ENCODE data around the gene PRUNE1.

Gene PRUNE1

DNA sequence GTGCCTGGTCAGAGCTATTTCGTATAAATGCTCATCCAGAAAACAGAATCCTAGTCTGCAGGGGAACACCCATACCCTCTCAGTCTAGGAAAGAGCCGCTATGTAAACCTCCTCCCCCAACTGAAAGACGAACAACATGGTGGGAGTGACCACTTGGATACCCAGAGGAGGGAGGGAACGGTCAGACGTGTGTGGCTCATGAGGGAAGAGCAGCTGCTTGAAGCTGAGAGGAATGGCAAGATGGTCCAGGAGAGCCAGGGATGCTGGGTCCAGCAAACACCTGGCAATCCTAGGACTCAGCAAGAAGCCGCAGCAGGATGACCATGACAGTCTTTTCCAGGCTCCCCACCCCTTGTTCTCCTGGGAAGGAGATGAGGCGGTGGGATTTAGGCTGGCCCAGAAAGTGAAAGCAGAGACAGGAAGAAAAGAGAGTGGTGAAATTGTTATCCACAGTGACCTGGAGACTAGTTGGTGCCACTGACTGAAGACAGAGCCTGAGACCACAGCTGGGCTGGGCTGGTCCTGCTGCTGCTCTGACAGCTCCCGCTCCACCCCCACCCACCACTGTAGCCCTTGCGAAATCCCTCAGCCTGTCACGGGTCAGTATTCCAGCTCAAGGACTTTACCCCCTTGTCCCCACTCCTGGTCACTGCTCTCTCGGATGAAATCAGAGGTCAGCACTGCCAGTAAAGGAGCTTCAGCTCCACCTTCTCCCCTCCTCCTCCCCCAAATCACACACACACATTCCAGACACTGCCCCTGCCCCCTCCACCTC lies 37.3 kb upstream of the PRUNE1 start:
- Histone ChIP-seq H3K36me3 (ENCODE audit: insufficient read depth, low read depth, low read length) (peaks cover 30% of the 10 kb centered on the region), H3K4me1 (ENCODE audit: insufficient read depth, low read length) (peaks cover 23% of the 10 kb centered on the region), H3K9ac (ENCODE audit: low read depth, low read length) (peak overlapping the region; percentile 94), H3K4me3 (ENCODE audit: low read length) (peak overlapping the region; percentile 97), H3K27me3 (ENCODE audit: insufficient read depth, low read length) (no peaks in the 10 kb centered on the region; the same call in 1 of the 2 replicates), H3K27ac (ENCODE audit: low read length) (peak overlapping the region; percentile 72), H3K9me3 (ENCODE audit: insufficient read depth, low read depth, low read length) (no peaks in the 10 kb centered on the region)

DNA sequence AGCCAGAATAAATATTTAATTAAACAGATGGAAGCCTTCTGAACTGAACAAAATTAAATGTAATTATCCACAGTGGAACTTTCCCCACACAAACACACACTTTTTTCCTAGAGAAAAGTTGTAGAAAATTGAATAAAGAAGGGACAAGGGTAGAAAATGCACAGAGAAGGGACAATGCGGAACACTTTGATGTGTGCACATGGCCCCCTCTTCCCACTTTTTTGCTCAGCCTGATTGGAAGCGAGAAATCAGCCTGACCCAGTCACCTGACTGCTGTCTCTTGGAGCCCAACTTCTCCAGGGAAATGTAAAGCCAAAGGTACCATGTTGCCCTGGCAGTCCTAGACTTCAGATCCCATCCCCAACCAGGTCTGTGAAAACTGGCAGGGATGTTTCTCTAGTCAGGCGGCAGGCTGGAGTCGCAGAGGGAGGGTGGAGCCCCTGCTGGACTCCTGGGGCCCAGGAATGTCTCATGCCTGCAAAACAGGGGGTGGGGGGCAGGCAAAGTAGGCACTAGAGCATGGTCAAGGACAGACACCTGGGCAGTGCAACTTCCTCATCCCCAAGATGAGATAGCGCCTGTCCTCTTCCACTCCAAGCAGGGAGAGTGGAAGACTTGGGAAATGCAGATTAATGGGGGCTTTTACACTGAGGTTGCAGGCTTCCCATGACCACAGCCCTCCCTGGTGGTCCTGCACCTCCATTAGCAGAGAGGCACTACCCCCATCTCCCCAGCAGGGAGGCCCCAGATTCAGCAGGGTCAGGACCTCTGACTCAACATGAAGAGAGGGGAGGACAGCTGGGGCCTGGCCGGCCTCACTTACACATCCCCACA lies 36.4 kb upstream of the PRUNE1 start:
- peaks cover 22% of the 10 kb centered on the region for H3K36me3 ChIP-seq (ENCODE audit: insufficient read depth, low read depth, low read length)
- peak overlapping the region; percentile 43 for H3K27ac ChIP-seq (ENCODE audit: low read length)
- H3K4me3 ChIP-seq (ENCODE audit: low read length), result peak overlapping the region; percentile 97
- H3K9me3 ChIP-seq (ENCODE audit: insufficient read depth, low read depth, low read length), result no peaks in the 10 kb centered on the region
- peaks cover 30% of the 10 kb centered on the region for H3K4me1 ChIP-seq (ENCODE audit: insufficient read depth, low read length)
- H3K9ac ChIP-seq (ENCODE audit: low read depth, low read length), result peak overlapping the region; percentile 94
- H3K27me3 ChIP-seq (ENCODE audit: insufficient read depth, low read length), result no peaks in the 10 kb centered on the region; the same call in 1 of the 2 replicates

DNA sequence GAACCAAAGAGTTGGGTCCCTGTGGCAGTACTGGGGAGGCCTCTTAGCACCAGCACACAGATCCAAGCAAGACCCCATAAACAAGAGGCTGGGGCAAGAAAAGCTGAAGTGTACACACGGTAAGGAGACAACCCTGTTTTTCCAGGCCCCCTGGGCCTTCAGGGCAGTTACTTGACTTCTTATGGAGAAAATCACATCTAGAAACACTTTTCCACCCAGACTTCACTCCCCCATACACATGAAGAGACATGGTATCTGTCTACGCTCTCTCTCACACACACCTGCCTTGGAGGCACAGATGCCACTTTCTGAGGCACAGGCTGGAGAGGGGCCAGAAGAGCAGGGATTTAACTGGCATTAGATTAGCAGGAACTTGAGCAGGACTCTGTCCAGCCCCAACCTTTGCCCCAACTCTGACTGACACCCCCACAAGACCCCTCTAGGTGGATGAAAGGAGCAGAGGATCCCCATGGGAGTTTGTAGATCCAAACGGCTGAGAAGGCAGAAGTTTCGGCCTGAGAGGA lies 35.8 kb upstream of the PRUNE1 start:
- H3K27me3 ChIP-seq (ENCODE audit: insufficient read depth, low read length), result no peaks in the 10 kb centered on the region; the same call in 1 of the 2 replicates
- peak overlapping the region; percentile 97 for H3K4me3 ChIP-seq (ENCODE audit: low read length)
- H3K36me3 ChIP-seq (ENCODE audit: insufficient read depth, low read depth, low read length), result peaks cover 16% of the 10 kb centered on the region
- H3K27ac ChIP-seq (ENCODE audit: low read length), result peak overlapping the region; percentile 43
- H3K9ac ChIP-seq (ENCODE audit: low read depth, low read length), result peak overlapping the region; percentile 94; the same call in 1 of the 2 replicates
- H3K9me3 ChIP-seq (ENCODE audit: insufficient read depth, low read depth, low read length), result no peaks in the 10 kb centered on the region
- H3K4me1 ChIP-seq (ENCODE audit: insufficient read depth, low read length), result peaks cover 37% of the 10 kb centered on the region

DNA sequence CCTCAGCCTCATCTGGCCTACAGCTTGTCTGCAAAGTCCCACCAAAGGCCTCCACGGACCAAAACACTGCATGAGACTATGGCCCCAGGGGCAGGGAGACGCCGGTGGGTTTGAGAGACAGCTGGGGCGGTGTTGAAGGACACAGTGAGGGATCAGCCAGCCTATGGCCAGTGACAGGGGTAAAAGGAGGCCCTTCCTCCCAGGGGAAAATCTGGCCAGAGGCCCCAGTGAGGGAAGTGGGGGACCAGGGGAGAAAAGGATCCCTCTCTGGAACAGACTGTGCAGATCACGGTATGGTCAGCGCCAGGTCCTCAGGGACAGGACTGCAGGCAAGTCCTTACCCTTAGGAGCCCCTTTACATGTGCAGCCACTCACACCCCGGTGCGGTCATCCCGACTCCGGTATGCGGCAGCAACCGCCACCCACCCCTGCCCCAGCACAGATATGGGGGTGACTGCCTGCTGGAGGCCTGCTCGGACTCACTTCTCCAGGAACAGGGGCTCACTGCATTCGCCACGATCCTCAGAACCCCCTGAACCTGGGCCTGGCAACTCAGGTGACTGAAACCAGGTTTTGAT lies 34.9 kb upstream of the PRUNE1 start:
- Histone ChIP-seq H3K27me3 (ENCODE audit: insufficient read depth, low read length) (no peaks in the 10 kb centered on the region; the same call in 1 of the 2 replicates), H3K27ac (ENCODE audit: low read length) (no peak overlapping the region), H3K9ac (ENCODE audit: low read depth, low read length) (peak overlapping the region; percentile 94), H3K36me3 (ENCODE audit: insufficient read depth, low read depth, low read length) (peaks cover 7% of the 10 kb centered on the region), H3K4me3 (ENCODE audit: low read length) (peak overlapping the region; percentile 97), H3K9me3 (ENCODE audit: insufficient read depth, low read depth, low read length) (no peaks in the 10 kb centered on the region), H3K4me1 (ENCODE audit: insufficient read depth, low read length) (peaks cover 39% of the 10 kb centered on the region)

DNA sequence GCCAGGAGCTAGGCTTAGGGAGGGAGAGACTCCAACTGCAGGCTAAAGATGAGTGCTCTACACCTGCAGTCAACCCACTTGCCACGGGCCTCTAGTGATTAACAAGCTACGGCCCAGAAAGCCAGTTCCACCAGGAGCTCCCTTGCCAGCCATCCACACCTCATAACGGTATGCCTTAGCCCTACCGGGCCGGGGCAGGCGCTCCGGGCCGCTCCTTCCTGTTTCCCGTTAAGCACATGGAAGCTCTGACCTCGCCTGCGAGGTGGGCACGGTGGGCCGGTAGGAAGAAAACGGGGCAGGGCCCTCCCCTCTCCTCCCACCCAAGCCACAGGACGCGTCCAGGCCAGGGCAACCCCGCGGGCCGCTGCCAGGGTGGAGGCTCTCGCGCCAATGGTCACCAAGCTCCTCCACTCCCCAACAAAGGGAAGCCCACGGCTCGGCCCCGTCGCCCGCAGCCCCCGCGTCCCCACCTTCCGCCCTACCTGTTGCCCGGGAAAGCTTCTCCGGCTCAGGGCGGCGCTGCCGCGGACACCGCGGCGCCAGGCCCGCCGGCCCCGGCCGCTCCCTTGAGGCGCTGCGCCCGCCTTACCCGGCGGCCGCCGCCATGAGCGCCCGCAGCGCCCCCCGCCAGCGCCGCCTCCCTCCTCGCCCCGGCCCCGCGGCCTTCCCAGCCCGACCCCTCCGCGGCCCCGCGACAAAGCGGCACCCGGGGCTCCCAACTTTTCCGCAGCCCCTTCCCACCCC lies 34.2 kb upstream of the PRUNE1 start:
- Histone ChIP-seq H3K4me3 (ENCODE audit: low read length) (peak overlapping the region; percentile 97), H3K9me3 (ENCODE audit: insufficient read depth, low read depth, low read length) (no peaks in the 10 kb centered on the region), H3K9ac (ENCODE audit: low read depth, low read length) (peak overlapping the region; percentile 94), H3K4me1 (ENCODE audit: insufficient read depth, low read length) (peaks cover 41% of the 10 kb centered on the region), H3K36me3 (ENCODE audit: insufficient read depth, low read depth, low read length) (peaks cover under 1% of the 10 kb centered on the region; the same call in 1 of the 2 replicates), H3K27me3 (ENCODE audit: insufficient read depth, low read length) (no peaks in the 10 kb centered on the region; the same call in 1 of the 2 replicates), H3K27ac (ENCODE audit: low read length) (no peak overlapping the region)

DNA sequence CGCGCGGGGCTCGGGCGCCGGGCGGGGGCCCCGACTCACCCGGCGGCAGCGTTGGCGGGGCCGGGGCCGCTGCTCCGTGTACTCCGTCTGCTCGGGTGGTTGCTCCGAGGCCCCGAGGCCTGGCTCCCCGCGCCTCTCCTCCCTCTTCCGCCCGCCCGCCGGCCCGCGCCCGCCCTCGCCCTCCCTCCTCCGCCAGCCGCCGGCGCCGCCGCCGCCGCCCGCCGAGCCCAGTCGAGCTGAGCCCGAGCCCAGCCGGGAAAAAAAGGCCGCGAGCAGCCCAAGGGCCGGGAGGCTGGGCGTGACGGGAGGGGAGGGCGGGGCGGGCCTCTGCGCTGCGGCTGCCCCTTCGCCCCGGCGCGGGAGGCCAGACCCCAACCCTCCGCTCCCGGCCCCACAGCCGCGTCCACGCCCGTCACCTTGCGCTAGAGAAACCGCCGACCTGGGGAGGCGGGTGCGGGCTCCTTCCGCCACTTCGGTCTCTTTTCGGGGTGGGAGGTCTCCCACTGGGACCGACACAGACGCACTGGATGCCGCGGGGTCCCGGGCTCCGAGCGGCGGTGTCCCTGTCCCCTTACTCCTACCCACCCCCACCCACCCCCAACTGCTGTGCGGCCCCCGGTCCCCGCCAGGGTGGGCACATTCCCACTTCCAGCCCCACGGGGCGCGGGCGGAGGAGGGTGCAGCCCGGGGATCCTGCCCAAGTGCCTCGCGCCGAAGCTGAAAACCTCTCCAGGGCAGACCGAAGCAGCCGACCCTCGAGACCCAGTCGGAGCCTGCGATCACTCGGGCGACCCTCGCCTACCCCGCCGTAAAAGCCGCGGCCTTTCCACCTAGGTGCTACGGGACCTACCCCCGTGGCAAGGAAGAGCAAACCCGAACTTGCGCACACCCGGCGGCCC lies 33.4 kb upstream of the PRUNE1 start, which contains the start of gene CERS2:
CERS2 (minus strand) TSS at position 256 of the 899 bp plus-strand sequence. CDS start 5,745 bp downstream, outside the sequence.
- H3K27me3 ChIP-seq (ENCODE audit: insufficient read depth, low read length), result no peaks in the 10 kb centered on the region; the same call in 1 of the 2 replicates
- H3K4me3 ChIP-seq (ENCODE audit: low read length), result peak within 1 kb of the TSS; percentile 97
- peaks cover 46% of the 10 kb centered on the region for H3K4me1 ChIP-seq (ENCODE audit: insufficient read depth, low read length)
- no peaks in the 10 kb centered on the region for H3K9me3 ChIP-seq (ENCODE audit: insufficient read depth, low read depth, low read length)
- H3K27ac ChIP-seq (ENCODE audit: low read length), result no peak within 1 kb of the TSS
- no peaks in the 10 kb centered on the region for H3K36me3 ChIP-seq (ENCODE audit: insufficient read depth, low read depth, low read length)
- peak within 1 kb of the TSS; percentile 94 for H3K9ac ChIP-seq (ENCODE audit: low read depth, low read length)

DNA sequence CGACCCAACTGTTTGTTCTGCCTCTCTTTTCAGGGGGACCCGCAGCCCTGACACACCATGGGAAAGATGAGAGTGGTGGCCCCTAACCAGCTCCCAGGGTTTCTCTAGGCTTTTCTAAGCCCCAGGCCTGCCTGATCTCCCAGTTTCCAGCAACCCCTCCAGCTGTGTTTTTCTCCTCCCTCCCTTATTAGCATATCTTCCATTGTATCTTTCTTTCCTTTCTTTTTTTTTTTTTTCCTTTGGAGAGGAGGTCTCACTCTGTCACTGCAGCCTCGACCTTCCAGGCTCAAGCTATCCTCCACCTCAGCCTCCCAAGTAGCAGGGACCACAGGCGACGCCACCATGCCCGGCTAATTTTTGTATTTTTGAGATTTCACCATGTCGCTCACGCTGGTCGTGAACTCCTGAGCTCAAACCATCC lies 31.8 kb upstream of the PRUNE1 start:
- peak overlapping the region; percentile 42; the same call in 1 of the 2 replicates for H3K9ac ChIP-seq (ENCODE audit: low read depth, low read length)
- no peaks in the 10 kb centered on the region for H3K36me3 ChIP-seq (ENCODE audit: insufficient read depth, low read depth, low read length)
- H3K4me3 ChIP-seq (ENCODE audit: low read length), result peak overlapping the region; percentile 40; the same call in 1 of the 2 replicates
- no peaks in the 10 kb centered on the region; the same call in 1 of the 2 replicates for H3K27me3 ChIP-seq (ENCODE audit: insufficient read depth, low read length)
- H3K4me1 ChIP-seq (ENCODE audit: insufficient read depth, low read length), result peaks cover 44% of the 10 kb centered on the region
- H3K9me3 ChIP-seq (ENCODE audit: insufficient read depth, low read depth, low read length), result no peaks in the 10 kb centered on the region
- H3K27ac ChIP-seq (ENCODE audit: low read length), result no peak overlapping the region

DNA sequence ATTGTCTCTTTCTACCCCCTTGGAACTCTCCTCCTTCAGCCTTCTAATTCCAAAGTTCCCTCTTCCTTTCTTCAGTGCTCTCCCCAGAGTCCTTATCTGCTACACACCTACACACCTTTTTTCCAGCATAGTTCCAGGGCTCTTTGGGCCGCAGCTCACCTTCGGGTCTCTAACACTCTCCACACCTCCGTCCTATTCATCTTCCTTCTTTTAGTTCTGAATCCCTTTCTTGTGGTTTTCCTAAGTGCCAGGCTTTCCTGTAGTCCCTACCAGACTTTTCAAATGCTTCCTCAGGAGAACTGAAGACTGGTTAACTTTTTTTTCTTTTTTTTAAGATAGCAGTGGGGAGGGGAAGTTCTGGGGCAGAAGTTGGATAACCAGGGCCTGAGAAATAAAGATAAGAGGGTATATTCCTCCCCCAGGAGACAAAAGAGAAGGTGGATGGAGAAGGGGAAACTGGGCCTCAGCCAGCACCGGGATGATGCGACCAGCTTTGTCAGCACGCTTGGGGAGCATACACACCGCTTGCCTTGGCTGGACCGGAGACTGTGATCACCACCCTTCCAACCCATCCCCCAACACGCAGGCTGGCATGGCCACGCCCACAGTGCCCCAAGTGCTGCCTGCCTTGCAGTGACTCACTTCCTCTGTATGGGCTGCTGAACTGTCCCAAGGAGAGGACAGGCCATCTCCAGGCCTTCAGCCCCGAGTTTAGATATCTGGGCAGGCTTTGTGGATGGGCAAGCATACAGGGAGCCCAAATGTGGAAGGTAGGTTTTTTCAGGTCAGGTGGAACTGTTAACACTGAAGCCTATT lies 31.2 kb upstream of the PRUNE1 start:
- Histone ChIP-seq H3K27me3 (ENCODE audit: insufficient read depth, low read length) (no peaks in the 10 kb centered on the region; the same call in 1 of the 2 replicates), H3K9ac (ENCODE audit: low read depth, low read length) (peak overlapping the region; percentile 42; the same call in 1 of the 2 replicates), H3K36me3 (ENCODE audit: insufficient read depth, low read depth, low read length) (no peaks in the 10 kb centered on the region), H3K4me3 (ENCODE audit: low read length) (peak overlapping the region; percentile 7; the same call in 1 of the 2 replicates), H3K27ac (ENCODE audit: low read length) (peak overlapping the region; percentile 25), H3K4me1 (ENCODE audit: insufficient read depth, low read length) (peaks cover 46% of the 10 kb centered on the region), H3K9me3 (ENCODE audit: insufficient read depth, low read depth, low read length) (no peaks in the 10 kb centered on the region)

DNA sequence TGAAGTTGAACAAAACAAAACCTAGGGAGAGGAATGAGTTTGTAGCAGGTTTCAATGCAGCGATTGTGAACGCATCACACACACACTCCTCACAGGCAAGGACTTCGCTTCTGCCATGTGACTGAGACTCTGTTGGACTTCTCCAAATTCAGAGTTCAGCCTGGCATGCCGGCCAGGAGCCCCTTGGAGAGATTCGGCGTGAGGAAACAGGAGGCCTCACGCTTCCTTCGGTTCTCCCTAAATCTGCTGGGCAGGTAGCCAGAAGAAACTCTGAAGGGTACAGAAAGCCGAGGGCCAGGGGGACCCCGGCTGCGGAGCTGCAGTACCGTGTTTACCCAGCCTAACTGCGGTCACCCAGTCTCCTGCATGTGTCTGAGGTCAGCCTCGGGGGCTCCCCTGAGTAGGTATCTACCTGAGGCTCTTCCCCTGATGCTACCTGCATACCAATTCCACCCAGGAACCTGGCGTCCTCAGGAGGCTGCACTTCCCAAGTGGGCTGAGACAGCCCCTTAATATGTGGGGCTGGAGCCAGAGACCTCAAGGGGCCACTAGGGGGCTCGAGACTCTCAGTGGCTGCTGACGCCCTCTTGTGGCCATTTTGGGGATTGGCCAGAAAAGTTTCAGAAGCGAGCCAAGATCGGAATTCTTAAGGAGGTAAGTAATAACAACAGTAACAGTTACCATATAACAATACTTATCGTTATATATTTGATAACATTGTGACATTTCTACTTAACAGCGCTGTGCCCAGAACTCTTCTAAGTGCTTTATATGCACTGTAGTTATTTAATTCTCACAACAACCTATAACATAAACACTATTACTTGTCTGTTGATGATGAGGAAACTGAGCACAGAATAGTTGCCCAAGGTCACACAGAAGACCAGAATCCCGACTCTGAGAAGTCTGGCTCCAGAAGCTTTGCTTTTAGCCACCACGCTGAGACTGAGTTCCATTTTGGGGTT lies 28.9 kb upstream of the PRUNE1 start:
- Histone ChIP-seq H3K4me3 (ENCODE audit: low read length) (peak overlapping the region; percentile 20; the same call in 1 of the 2 replicates), H3K9me3 (ENCODE audit: insufficient read depth, low read depth, low read length) (no peaks in the 10 kb centered on the region), H3K9ac (ENCODE audit: low read depth, low read length) (peak overlapping the region; percentile 17; the same call in 1 of the 2 replicates), H3K27me3 (ENCODE audit: insufficient read depth, low read length) (no peaks in the 10 kb centered on the region; the same call in 1 of the 2 replicates), H3K27ac (ENCODE audit: low read length) (no peak overlapping the region), H3K36me3 (ENCODE audit: insufficient read depth, low read depth, low read length) (no peaks in the 10 kb centered on the region), H3K4me1 (ENCODE audit: insufficient read depth, low read length) (peaks cover 42% of the 10 kb centered on the region)

All from iPS-20b (cell line).